CD4-positive, alpha-beta T cell (primary cell): Measurements from ENCODE around the gene GBP5. TPM values are rescaled to one million over a fixed set of nuclear protein-coding genes. Genes with fewer than 3 reads are reported as not detected.

ENCODE experiments used
- ATAC-seq: fragments of 200-7000 bp; cut with Tn5 transposase; one replicate; pipeline ENCODE4 v1.10.0; 2022; ENCODE audit warnings: mild to moderate bottlenecking; ENCODE audit not compliant: poor library complexity
- CTCF ChIA-PET: fragments of 350-600 bp; sonication (Branson Sonifier 250); formaldehyde crosslinking; loops from one replicate; lab custom pipeline; 2021; ENCODE audit warnings: antibody characterized with exemption, inconsistent platforms; lab: Charles Lee
- POLR2A ChIA-PET: fragments of 350-600 bp; sonication (Branson Sonifier 250); formaldehyde crosslinking; loops from one replicate; lab custom pipeline; 2021; ENCODE audit warnings: antibody characterized with exemption, inconsistent platforms; lab: Charles Lee
- DNase-seq, 14 experiments: peaks; one replicate each; pipeline ENCODE4 v3.0.0-alpha.2; 2013 to 2020; ENCODE audit warnings: mixed read lengths in 2 of 14
- H3K27ac ChIP-seq, 2 donors: one replicate each; pipeline versions ENCODE4 v1.5.1 to v1.7.0; 2013; ENCODE audit warnings: low read length in 2 of 2, low read depth in 1 of 2, mild to moderate bottlenecking in 1 of 2
- H3K27me3 ChIP-seq, 2 experiments: 1 replicate in 1 of 2; 2 replicates in 1 of 2; pipeline versions ENCODE4 v1.6.1 to v1.7.0; 2013; ENCODE audit warnings: low read length in 2 of 2, control low read depth in 1 of 2, mild to moderate bottlenecking in 1 of 2, moderate library complexity in 1 of 2; ENCODE audit not compliant: insufficient read depth in 2 of 2, control insufficient read depth in 1 of 2
- H3K36me3 ChIP-seq: one replicate; pipeline ENCODE4 v1.6.1; 2013; ENCODE audit warnings: low read length, control low read depth; ENCODE audit not compliant: insufficient read depth
- H3K4me1 ChIP-seq: one replicate; pipeline ENCODE4 v1.6.1; 2013; ENCODE audit warnings: low read length, control low read depth; ENCODE audit not compliant: insufficient read depth
- H3K4me3 ChIP-seq: one replicate; pipeline ENCODE4 v1.5.1; 2013; ENCODE audit warnings: mild to moderate bottlenecking, low read length, moderate library complexity
- H3K9me3 ChIP-seq, 2 experiments: 1 replicate in 1 of 2; 2 replicates in 1 of 2; pipeline versions ENCODE4 v1.6.1 to v1.7.0; 2013; ENCODE audit warnings: low read length in 2 of 2, mild to moderate bottlenecking in 2 of 2, control low read depth in 1 of 2, moderate library complexity in 1 of 2; ENCODE audit not compliant: control insufficient read depth in 1 of 2, insufficient read depth in 1 of 2
- H3K27ac Mint-ChIP-seq: one replicate; pipeline ENCODE4 v1.8.0; 2020; ENCODE audit warnings: mixed read lengths
- H3K27me3 Mint-ChIP-seq: one replicate; pipeline ENCODE4 v1.8.0; 2021; ENCODE audit warnings: mixed read lengths
- H3K36me3 Mint-ChIP-seq: one replicate; pipeline ENCODE4 v1.8.0; 2021; ENCODE audit warnings: low read depth, mixed read lengths
- H3K4me1 Mint-ChIP-seq: one replicate; pipeline ENCODE4 v1.8.0; 2021; ENCODE audit warnings: low read depth, mixed read lengths
- H3K4me3 Mint-ChIP-seq: one replicate; pipeline ENCODE4 v1.8.0; 2020; ENCODE audit warnings: mild to moderate bottlenecking, mixed read lengths
- H3K9me3 Mint-ChIP-seq: one replicate; pipeline ENCODE4 v1.8.0; 2020; ENCODE audit warnings: mixed read lengths
- CTCF ChIP-seq: fragments of 200-600 bp; IDR thresholded peaks from one replicate; pipeline ENCODE4 v1.8.0; 2022; ENCODE audit warnings: antibody characterized with exemption, mild to moderate bottlenecking
- intact Hi-C, 2 experiments: fragments of 100-400 bp; cut with DNase I in 1 of 2; cut with micrococcal nuclease in 1 of 2; formaldehyde crosslinking; loops; one replicate each; pipeline versions ENCODE4 v1.15.1 to v1.9.0; 2023 to 2025; cut with DNase I, micrococcal nuclease
- total RNA-seq, 174 experiments: library from RNA in 2 of 174; stranded (reverse) in 2 of 174; gene quantifications; one replicate each; pipeline ENCODE4 v1.2.3 and lab custom pipeline; 2021 to 2026

The GBP5 gene
- total RNA-seq, 2 experiments from 2014 or later, result 51.4 to 52.9 TPM

GRCh38 chr1:89254658-89255287 is 17.9 kb downstream of the GBP5 start:
- CTCF ChIA-PET, result no interaction called here
- H3K27ac ChIP-seq, result no peak overlapping the region
- H3K9me3 ChIP-seq, result peaks cover 3 to 5% of the 10 kb centered on the region in 2 experiments
- DNase-seq (no peak), ATAC-seq (no peak)
- H3K27ac Mint-ChIP-seq, result no peak overlapping the region
- POLR2A ChIA-PET, result no interaction called here
- H3K9me3 Mint-ChIP-seq, result peaks cover 4% of the 10 kb centered on the region
- no peak overlapping the region for H3K4me3 Mint-ChIP-seq
- H3K36me3 Mint-ChIP-seq, result peaks cover 30% of the 10 kb centered on the region
- H3K27me3 ChIP-seq, result no peaks in the 10 kb centered on the region
- intact Hi-C loops, result loop anchor here in 1 of 2 experiments (5.0 kb wide), 2 partner anchors 47 to 63 kb away; no protein-coding TSS in a partner anchor
- TF ChIP-seq CTCF, result no peak
- peaks cover 42% of the 10 kb centered on the region for H3K4me1 Mint-ChIP-seq
- no peak overlapping the region for H3K4me3 ChIP-seq
- peaks cover 7% of the 10 kb centered on the region for H3K4me1 ChIP-seq
- no peaks in the 10 kb centered on the region for H3K36me3 ChIP-seq
- H3K27me3 Mint-ChIP-seq, result no peaks in the 10 kb centered on the region

GRCh38 chr1:89243046-89243445 is 29.6 kb downstream of the GBP5 start:
- H3K9me3 ChIP-seq, result peaks cover 0 to 4% of the 10 kb centered on the region in 2 experiments
- Mint-ChIP-seq H3K27ac (no peak overlapping the region), H3K4me1 (peaks cover 14% of the 10 kb centered on the region), H3K27me3 (no peaks in the 10 kb centered on the region), H3K9me3 (peaks cover 7% of the 10 kb centered on the region), H3K4me3 (no peak overlapping the region), H3K36me3 (peaks cover 5% of the 10 kb centered on the region)
- no peak for ATAC-seq
- no peak for DNase-seq
- H3K36me3 ChIP-seq, result no peaks in the 10 kb centered on the region
- TF ChIP-seq CTCF, result no peak
- no peaks in the 10 kb centered on the region for H3K27me3 ChIP-seq
- ChIA-PET CTCF (interaction anchor here (1.0 to 1.1 kb wide), 2 partner anchors 10 to 28 kb away, joined by 3 read pairs; no protein-coding TSS in a partner anchor), POLR2A (interaction anchor here (0.7 kb wide), 1 partner anchor 45 kb away, joined by 3 read pairs; the partner anchor contains the start of gene GBP4)
- H3K4me1 ChIP-seq, result no peaks in the 10 kb centered on the region
- H3K27ac ChIP-seq, result no peak overlapping the region
- intact Hi-C loops, result no loop called here
- H3K4me3 ChIP-seq, result no peak overlapping the region

Other genes with a start within 250 kb of the GBP5 start
- gene GBP3, start 250.0 kb downstream of the GBP5 start, total RNA-seq, result 10 to 100 TPM; 17.5 to 20.7 TPM
- 10 to 100 TPM; 15.5 to 16.5 TPM for gene GBP1, start 207.7 kb downstream of the GBP5 start, total RNA-seq
- gene GBP2, start 146.7 kb downstream of the GBP5 start, total RNA-seq, result 10 to 100 TPM; 87.6 to 91.8 TPM
- gene GBP7, start 96.9 kb downstream of the GBP5 start, total RNA-seq, result not detected
- 10 to 100 TPM; 11.3 to 11.7 TPM for gene GBP4, start 73.9 kb downstream of the GBP5 start, total RNA-seq
- gene GBP6, start 91.2 kb upstream of the GBP5 start, total RNA-seq, result under 1 TPM in 1 of 2 experiments, not detected in 1; 0.08 TPM